ENCODE measurements around the gene MMP24.

Gene MMP24

GRCh38 chr20:35317416-35318210 lies 91.1 kb downstream of the MMP24 start:
- no peak for DNase-seq (ENCODE audit: extremely low read depth, insufficient read length)
- TF ChIP-seq, protein P1, sequence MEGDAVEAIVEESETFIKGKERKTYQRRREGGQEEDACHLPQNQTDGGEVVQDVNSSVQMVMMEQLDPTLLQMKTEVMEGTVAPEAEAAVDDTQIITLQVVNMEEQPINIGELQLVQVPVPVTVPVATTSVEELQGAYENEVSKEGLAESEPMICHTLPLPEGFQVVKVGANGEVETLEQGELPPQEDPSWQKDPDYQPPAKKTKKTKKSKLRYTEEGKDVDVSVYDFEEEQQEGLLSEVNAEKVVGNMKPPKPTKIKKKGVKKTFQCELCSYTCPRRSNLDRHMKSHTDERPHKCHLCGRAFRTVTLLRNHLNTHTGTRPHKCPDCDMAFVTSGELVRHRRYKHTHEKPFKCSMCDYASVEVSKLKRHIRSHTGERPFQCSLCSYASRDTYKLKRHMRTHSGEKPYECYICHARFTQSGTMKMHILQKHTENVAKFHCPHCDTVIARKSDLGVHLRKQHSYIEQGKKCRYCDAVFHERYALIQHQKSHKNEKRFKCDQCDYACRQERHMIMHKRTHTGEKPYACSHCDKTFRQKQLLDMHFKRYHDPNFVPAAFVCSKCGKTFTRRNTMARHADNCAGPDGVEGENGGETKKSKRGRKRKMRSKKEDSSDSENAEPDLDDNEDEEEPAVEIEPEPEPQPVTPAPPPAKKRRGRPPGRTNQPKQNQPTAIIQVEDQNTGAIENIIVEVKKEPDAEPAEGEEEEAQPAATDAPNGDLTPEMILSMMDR (IDR thresholded peaks at IDR 0.05; ENCODE audit: insufficient read depth, low read length, poor library complexity, severe bottlenecking): no peak
- no peaks in the 10 kb centered on the region for H3K27me3 ChIP-seq (replicated peaks; ENCODE audit: control insufficient read depth, insufficient read depth, low read length)
- no peaks in the 10 kb centered on the region; the same call in none of the 2 replicates for H3K36me3 ChIP-seq (ENCODE audit: control insufficient read depth, insufficient read depth, low read length)
- no peak overlapping the region for H3K4me3 ChIP-seq (replicated peaks; ENCODE audit: low read depth, low read length)

DNA sequence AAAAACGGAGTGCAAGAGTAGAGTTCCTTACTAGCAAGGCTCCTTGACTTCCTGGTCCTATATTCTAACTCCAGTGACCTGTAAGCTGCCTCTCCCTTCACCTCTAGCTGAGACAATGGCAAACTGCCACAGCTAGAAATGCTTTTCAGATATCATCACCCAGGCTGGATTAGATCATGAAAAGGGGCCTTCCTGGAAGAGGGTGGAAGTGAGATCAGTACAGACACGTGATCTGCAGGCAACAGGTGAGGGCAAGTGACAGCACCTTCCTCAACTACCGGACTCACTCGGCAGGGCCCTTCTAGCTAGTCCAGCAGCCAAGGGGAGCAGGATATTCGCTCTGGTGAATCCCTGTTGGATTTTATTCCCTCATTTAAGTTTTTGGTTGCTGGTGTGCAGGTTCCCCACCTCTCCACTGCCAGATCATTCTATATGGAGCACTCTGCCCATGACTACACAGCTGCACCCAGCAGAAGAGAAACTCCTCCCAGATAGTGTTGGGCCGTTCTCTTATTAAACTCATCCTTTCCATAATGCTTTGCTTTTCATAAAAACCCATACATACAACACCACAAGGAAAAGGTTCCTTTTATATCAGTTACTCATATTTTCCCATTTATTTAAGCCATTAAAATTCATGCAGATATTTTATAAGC lies 92.1 kb downstream of the MMP24 start:
- H3K27me3 ChIP-seq (replicated peaks; ENCODE audit: control insufficient read depth, insufficient read depth, low read length): no peaks in the 10 kb centered on the region
- TF ChIP-seq, protein P1 (IDR thresholded peaks at IDR 0.05; ENCODE audit: insufficient read depth, low read length, poor library complexity, severe bottlenecking): no peak
- no peaks in the 10 kb centered on the region; the same call in none of the 2 replicates for H3K36me3 ChIP-seq (ENCODE audit: control insufficient read depth, insufficient read depth, low read length)
- DNase-seq (ENCODE audit: extremely low read depth, insufficient read length): no peak
- H3K4me3 ChIP-seq (replicated peaks; ENCODE audit: low read depth, low read length): no peak overlapping the region

- DNase-seq (ENCODE audit: extremely low read depth, insufficient read length): no peak
- TF ChIP-seq, protein P1 (IDR thresholded peaks at IDR 0.05; ENCODE audit: insufficient read depth, low read length, poor library complexity, severe bottlenecking): no peak
- no peak overlapping the region for H3K4me3 ChIP-seq (replicated peaks; ENCODE audit: low read depth, low read length)
- no peaks in the 10 kb centered on the region for H3K27me3 ChIP-seq (replicated peaks; ENCODE audit: control insufficient read depth, insufficient read depth, low read length)
- no peaks in the 10 kb centered on the region; the same call in none of the 2 replicates for H3K36me3 ChIP-seq (ENCODE audit: control insufficient read depth, insufficient read depth, low read length)
Measured at GRCh38 chr20:35319192-35319870, 92.8 kb downstream of the MMP24 start.

DNA sequence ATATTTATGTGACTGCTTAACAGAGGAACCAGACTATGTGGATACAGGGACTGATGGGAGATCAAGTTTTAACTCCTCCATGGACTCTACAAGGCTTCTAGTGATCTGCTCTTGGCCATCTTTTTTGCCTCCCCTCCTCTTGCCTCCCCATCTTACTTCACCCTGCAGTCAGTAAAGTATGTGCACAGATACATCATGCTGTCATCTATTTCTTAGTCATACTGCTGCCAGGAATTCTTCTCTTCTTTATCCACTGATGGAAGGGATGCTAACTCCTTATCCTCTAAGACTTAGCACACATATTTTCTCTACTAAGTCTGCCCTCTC lies 93.3 kb downstream of the MMP24 start:
- TF ChIP-seq, protein P1 (IDR thresholded peaks at IDR 0.05; ENCODE audit: insufficient read depth, low read length, poor library complexity, severe bottlenecking): no peak
- DNase-seq (ENCODE audit: extremely low read depth, insufficient read length): no peak

GRCh38 chr20:35320396-35321126 lies 94.1 kb downstream of the MMP24 start:
- DNase-seq (ENCODE audit: extremely low read depth, insufficient read length): no peak
- H3K27me3 ChIP-seq (replicated peaks; ENCODE audit: control insufficient read depth, insufficient read depth, low read length): no peaks in the 10 kb centered on the region
- no peaks in the 10 kb centered on the region; the same call in none of the 2 replicates for H3K36me3 ChIP-seq (ENCODE audit: control insufficient read depth, insufficient read depth, low read length)
- no peak overlapping the region for H3K4me3 ChIP-seq (replicated peaks; ENCODE audit: low read depth, low read length)
- TF ChIP-seq, protein P1 (IDR thresholded peaks at IDR 0.05; ENCODE audit: insufficient read depth, low read length, poor library complexity, severe bottlenecking): no peak

More for the DNA sequence above, 93.3 kb downstream of the MMP24 start:
- no peaks in the 10 kb centered on the region; the same call in none of the 2 replicates for H3K36me3 ChIP-seq (ENCODE audit: control insufficient read depth, insufficient read depth, low read length)
- H3K4me3 ChIP-seq (replicated peaks; ENCODE audit: low read depth, low read length): no peak overlapping the region
- H3K27me3 ChIP-seq (replicated peaks; ENCODE audit: control insufficient read depth, insufficient read depth, low read length): no peaks in the 10 kb centered on the region
